Liver (tissue), 9 donors: ENCODE results near the gene STX16. TPM values are rescaled to one million over a fixed set of nuclear protein-coding genes. Genes with fewer than 3 reads are reported as not detected.

Source experiments
- DNase-seq: peaks from one replicate; pipeline ENCODE4 v3.0.0-alpha.2; 2017; ENCODE audit warnings: low spot score
- H3K27ac ChIP-seq, 2 donors: one replicate each; pipeline ENCODE4 v1.7.0; 2013; ENCODE audit warnings: inconsistent platforms in 2 of 2, low read length in 2 of 2, control low read depth in 1 of 2, low read depth in 1 of 2, mild to moderate bottlenecking in 1 of 2
- H3K27me3 ChIP-seq, 4 donors: one replicate each; pipeline versions ENCODE4 v1.6.1 to v1.7.0; 2013; ENCODE audit warnings: low read length in 3 of 4, inconsistent platforms in 1 of 4, mild to moderate bottlenecking in 1 of 4, moderate library complexity in 1 of 4; ENCODE audit not compliant: control insufficient read depth in 4 of 4, insufficient read depth in 4 of 4
- H3K36me3 ChIP-seq, 4 donors: one replicate each; pipeline versions ENCODE4 v1.6.1 to v1.7.0; 2013; ENCODE audit warnings: low read length in 3 of 4, mild to moderate bottlenecking in 3 of 4, low read depth in 1 of 4, moderate library complexity in 1 of 4; ENCODE audit not compliant: control insufficient read depth in 4 of 4, insufficient read depth in 3 of 4
- H3K4me1 ChIP-seq, 4 donors: one replicate each; pipeline versions ENCODE4 v1.6.1 to v1.7.0; 2013; ENCODE audit warnings: low read length in 3 of 4, mild to moderate bottlenecking in 3 of 4, moderate library complexity in 1 of 4; ENCODE audit not compliant: control insufficient read depth in 4 of 4, insufficient read depth in 4 of 4
- H3K4me3 ChIP-seq, 3 donors: one replicate each; pipeline versions ENCODE4 v1.6.1 to v1.7.0; 2013; ENCODE audit warnings: low read length in 3 of 3, control low read depth in 1 of 3, low read depth in 1 of 3, mild to moderate bottlenecking in 1 of 3
- H3K9ac ChIP-seq, 2 donors: one replicate each; pipeline ENCODE4 v1.7.0; 2013; ENCODE audit warnings: low read length in 2 of 2, mild to moderate bottlenecking in 2 of 2, moderate library complexity in 2 of 2, control low read depth in 1 of 2, low read depth in 1 of 2
- H3K9me3 ChIP-seq, 4 donors: one replicate each; pipeline versions ENCODE4 v1.6.1 to v1.7.0; 2013; ENCODE audit warnings: low read length in 3 of 4; ENCODE audit not compliant: control insufficient read depth in 4 of 4
- ATF3 ChIP-seq: IDR thresholded peaks from 2 replicates; pipeline ENCODE4 v1.6.1; 2016; ENCODE audit warnings: antibody characterized with exemption
- CTCF ChIP-seq: fragments of 150-350 bp; IDR thresholded peaks from 2 replicates; pipeline ENCODE4 v1.5.1; 2017; ENCODE audit warnings: improper control_type of control experiment, low read depth, low read length; ENCODE audit not compliant: missing input control
- EGR1 ChIP-seq, 2 donors: IDR thresholded peaks; 2 replicates each; pipeline ENCODE4 v1.6.1; 2016 to 2018; ENCODE audit warnings: antibody characterized with exemption in 2 of 2, low read depth in 2 of 2
- FOXA1 ChIP-seq: IDR thresholded peaks from 2 replicates; pipeline ENCODE4 v1.6.1; 2016; ENCODE audit warnings: antibody characterized with exemption
- FOXA2 ChIP-seq: IDR thresholded peaks from 2 replicates; pipeline ENCODE4 v1.6.1; 2016; ENCODE audit warnings: antibody characterized with exemption
- GABPA ChIP-seq, 2 donors: IDR thresholded peaks in 1 of 2; conservative IDR thresholded peaks in 1 of 2; 2 replicates each; pipeline ENCODE4 v1.6.1; 2016; ENCODE audit warnings: antibody characterized with exemption in 2 of 2, mild to moderate bottlenecking in 1 of 2, moderate library complexity in 1 of 2
- HNF4A ChIP-seq, 2 donors: conservative IDR thresholded peaks; 2 replicates each; pipeline ENCODE4 v1.6.1; 2016; ENCODE audit warnings: antibody characterized with exemption in 2 of 2, mild to moderate bottlenecking in 2 of 2
- HNF4G ChIP-seq: IDR thresholded peaks from 2 replicates; pipeline ENCODE4 v1.6.1; 2016; ENCODE audit warnings: antibody characterized with exemption
- JUND ChIP-seq, 2 donors: IDR thresholded peaks; 2 replicates each; pipeline ENCODE4 v1.6.1; 2016; ENCODE audit warnings: antibody characterized with exemption in 2 of 2
- MAX ChIP-seq: IDR thresholded peaks from 2 replicates; pipeline ENCODE4 v1.6.1; 2016; ENCODE audit warnings: antibody characterized with exemption
- NR2F2 ChIP-seq: IDR thresholded peaks from 2 replicates; pipeline ENCODE4 v1.6.1; 2016; ENCODE audit warnings: antibody characterized with exemption
- RAD21 ChIP-seq, 2 donors: IDR thresholded peaks; 2 replicates each; pipeline ENCODE4 v1.6.1; 2016; ENCODE audit warnings: antibody characterized with exemption in 2 of 2, mild to moderate bottlenecking in 2 of 2
- REST ChIP-seq: IDR thresholded peaks from 2 replicates; pipeline ENCODE4 v1.6.1; 2016; ENCODE audit warnings: antibody characterized with exemption, mild to moderate bottlenecking
- RXRA ChIP-seq, 2 donors: IDR thresholded peaks; 2 replicates each; pipeline ENCODE4 v1.6.1; 2017 to 2018; ENCODE audit warnings: antibody characterized with exemption in 2 of 2, mild to moderate bottlenecking in 1 of 2
- SP1 ChIP-seq: IDR thresholded peaks from 2 replicates; pipeline ENCODE4 v1.6.1; 2018; ENCODE audit warnings: antibody characterized with exemption, mild to moderate bottlenecking
- TAF1 ChIP-seq: conservative IDR thresholded peaks from 2 replicates; pipeline ENCODE4 v1.6.1; 2016; ENCODE audit warnings: antibody characterized with exemption, mild to moderate bottlenecking
- YY1 ChIP-seq: IDR thresholded peaks from 2 replicates; pipeline ENCODE4 v1.6.1; 2016; ENCODE audit warnings: antibody characterized with exemption, mild to moderate bottlenecking
- ZBTB33 ChIP-seq: IDR thresholded peaks from 2 replicates; pipeline ENCODE4 v1.6.1; 2016; ENCODE audit warnings: antibody characterized with exemption
- WGBS: extraction: QIAGEN DNeasy Blood & Tissue Kit; methylation state at CpG from one replicate; pipeline ENCODE4 v1.1.7; 2013; 5-methylcytosine and 5-hydroxymethylcytosine counted together
- polyA plus RNA-seq, 2 donors: library from polyadenylated mRNA; stranded (reverse) in 1 of 2; unstranded in 1 of 2; fragments of 200-250 nt in 1 of 2; fragments of >200 nt in 1 of 2; fragmentation: Nextera tagmentation in 1 of 2; extraction: Ambion mirVana in 1 of 2; gene quantifications; one replicate each; pipeline versions ENCODE4 v1.2.1 to v1.2.3, GENCODE V29; 2013 to 2015
- total RNA-seq, 2 donors: library from RNA; depleted of rRNA; stranded (reverse); fragments of >200 nt; gene quantifications; one replicate each; pipeline ENCODE4 v1.2.3, GENCODE V29; 2014
- donor health status: healthy.
- donor health status: healthy.
- donor health status: healthy.
- donor health status: healthy.
- donor health status: healthy.

Gene STX16
- total RNA-seq, result 10 to 100 TPM; 18.6 to 32.5 TPM
- 10 to 100 TPM in 1 of 2 donors, 1 to 10 TPM in 1; 8.5 to 14.7 TPM for polyA plus RNA-seq

GRCh38 chr20:58650776-58651558, at the start of gene STX16:
Gene STX16 (plus strand): TSS chr20:58651283. CDS start chr20:58652007, 724 bp downstream.
- WGBS, result under 1% methylated on average over 49 of the region's 49 CpGs
- Histone ChIP-seq H3K9me3 (no peaks in the 10 kb centered on the region), H3K36me3 (no peaks in the 10 kb centered on the region), H3K9ac (peak within 1 kb of the TSS; percentile 93 to 99), H3K27me3 (no peaks in the 10 kb centered on the region), H3K4me3 (peak within 1 kb of the TSS; percentile 69 to 98 (median 97)), H3K27ac (peak within 1 kb of the TSS; percentile 84 to 97), H3K4me1 (peaks cover 0 to 30% (median 16%) of the 10 kb centered on the region in 4 donors)
- peak; percentile 90 for DNase-seq
- peak; percentile 38 for TF ChIP-seq NR2F2
- peak; percentile 51 for TF ChIP-seq CTCF
- TF ChIP-seq HNF4G, result no peak
- TF ChIP-seq REST, result peak; percentile 78
- TF ChIP-seq FOXA1, result peak; percentile 33
- TF ChIP-seq TAF1, result peak; percentile 66
- TF ChIP-seq HNF4A (conservative IDR thresholded peaks at IDR 0.05), result peak; percentile 40 to 49
- TF ChIP-seq GABPA (IDR thresholded peaks at IDR 0.05 in 1 of 2, conservative IDR thresholded peaks at IDR 0.05 in 1 of 2), result peak; percentile 92 to 99
- peak; percentile 52 to 61 for TF ChIP-seq RXRA (IDR thresholded peaks at IDR 0.05)
- no peak for TF ChIP-seq ZBTB33
- peak; percentile 65 to 78 for TF ChIP-seq RAD21 (IDR thresholded peaks at IDR 0.05)
- peak in 1 of 2 donors; percentile 13 for TF ChIP-seq EGR1 (IDR thresholded peaks at IDR 0.05; ENCODE audit: low read depth in 2 of 2)
- TF ChIP-seq ATF3, result peak; percentile 36
- TF ChIP-seq JUND (IDR thresholded peaks at IDR 0.05), result no peak
- peak; percentile 51 for TF ChIP-seq MAX
- TF ChIP-seq FOXA2, result peak; percentile 16
- TF ChIP-seq YY1, result peak; percentile 90
- TF ChIP-seq SP1, result peak; percentile 70
